ENCODE results near the gene ZNF653. TPM values are rescaled to one million over a fixed set of nuclear protein-coding genes. Genes with fewer than 3 reads are reported as not detected.

ZNF653 gene
- total RNA-seq, 4 donors from 2014 or later, result 13.6 to 41.7 (median 14.2) TPM

GRCh38 chr19:11535792-11536595, 30.4 kb upstream of the ZNF653 start:
- DNase-seq, result peak; percentile 86 to 88
- no peaks in the 10 kb centered on the region for H3K27me3 ChIP-seq
- no peaks in the 10 kb centered on the region for H3K36me3 ChIP-seq
- peak; percentile 52 to 89 (median 76) for TF ChIP-seq CTCF (IDR thresholded peaks at IDR 0.05)
- peak in 1 of 2 donors; percentile 66 for TF ChIP-seq POLR2A (IDR thresholded peaks at IDR 0.05)
- H3K4me3 ChIP-seq (replicated peaks in 1 of 3), result peak overlapping the region in 1 of 3 donors; percentile 20
- H3K9me3 ChIP-seq, result no peaks in the 10 kb centered on the region
- intact Hi-C loops (cut with DNase I), result no loop called here
- H3K27ac ChIP-seq, result peak overlapping the region; percentile 5 to 80 (median 56)
- peaks cover 5 to 7% of the 10 kb centered on the region in 2 donors for H3K4me1 ChIP-seq
- 16 to 20% methylated on average over 32 to 40 of the region's 54 CpGs for WGBS, 2 donors

DNA sequence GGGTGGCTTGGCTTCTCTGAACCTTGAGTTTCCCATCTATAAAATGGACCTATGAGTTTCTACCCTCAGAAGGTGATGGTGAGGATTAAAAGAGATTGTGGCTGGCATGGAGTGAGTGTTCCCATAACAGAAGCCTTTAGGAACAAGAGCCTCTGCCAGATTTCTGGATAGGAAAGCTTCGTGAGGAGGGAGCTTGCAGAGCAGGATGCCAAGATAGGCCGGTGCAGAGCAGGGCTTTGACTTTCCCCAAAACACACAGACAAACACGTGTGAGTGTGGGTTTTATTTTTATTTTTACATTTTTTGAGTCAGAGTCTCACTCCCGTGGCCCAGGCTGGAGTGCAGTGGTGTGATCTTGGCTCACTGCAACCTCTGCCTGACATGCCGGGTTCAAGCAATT, 29.3 kb upstream of the ZNF653 start:
- no peak for DNase-seq
- TF ChIP-seq POLR2A (IDR thresholded peaks at IDR 0.05) (no peak), CTCF (IDR thresholded peaks at IDR 0.05) (no peak)
- no peaks in the 10 kb centered on the region for H3K36me3 ChIP-seq
- peaks cover 4 to 7% of the 10 kb centered on the region in 2 donors for H3K4me1 ChIP-seq
- H3K27ac ChIP-seq, result peak overlapping the region in 1 of 3 donors; percentile 80
- 71 to 73% methylated on average over 5 of the region's 5 CpGs for WGBS, 2 donors
- no peaks in the 10 kb centered on the region for H3K9me3 ChIP-seq
- no peaks in the 10 kb centered on the region for H3K27me3 ChIP-seq
- H3K4me3 ChIP-seq (replicated peaks in 1 of 3), result no peak overlapping the region
- intact Hi-C loops (cut with DNase I), result no loop called here

DNA sequence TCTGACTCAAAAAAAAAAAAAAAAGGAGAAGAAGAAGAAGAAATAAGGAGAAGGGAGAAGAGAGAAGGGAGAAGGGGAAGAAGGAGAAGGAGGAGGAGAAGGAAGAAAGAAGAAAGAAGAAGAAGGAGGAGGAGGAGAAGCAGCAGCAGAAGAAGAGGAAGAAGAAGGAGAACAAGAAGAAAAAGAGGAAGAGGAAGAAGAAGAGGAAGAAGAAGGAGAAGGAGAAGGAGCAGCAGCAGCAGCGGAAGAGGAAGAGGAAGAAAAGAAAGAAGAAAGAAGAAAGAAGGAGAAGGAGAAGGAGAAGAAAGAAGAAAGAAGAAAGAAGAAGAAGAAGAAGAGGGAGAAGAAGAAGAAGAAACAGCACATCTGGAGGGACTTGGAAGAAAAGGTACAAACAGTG, 28.9 kb upstream of the ZNF653 start:
- Histone ChIP-seq H3K36me3 (no peaks in the 10 kb centered on the region), H3K9me3 (no peaks in the 10 kb centered on the region), H3K27me3 (no peaks in the 10 kb centered on the region), H3K4me1 (peaks cover 1 to 7% of the 10 kb centered on the region in 2 donors), H3K4me3 (replicated peaks in 1 of 3) (no peak overlapping the region), H3K27ac (no peak overlapping the region)
- no peak for DNase-seq
- 90% methylated on average over 1 of the region's 1 CpG for WGBS, 2 donors
- TF ChIP-seq CTCF (IDR thresholded peaks at IDR 0.05) (no peak), POLR2A (IDR thresholded peaks at IDR 0.05) (no peak)
- intact Hi-C loops (cut with DNase I), result no loop called here

DNA sequence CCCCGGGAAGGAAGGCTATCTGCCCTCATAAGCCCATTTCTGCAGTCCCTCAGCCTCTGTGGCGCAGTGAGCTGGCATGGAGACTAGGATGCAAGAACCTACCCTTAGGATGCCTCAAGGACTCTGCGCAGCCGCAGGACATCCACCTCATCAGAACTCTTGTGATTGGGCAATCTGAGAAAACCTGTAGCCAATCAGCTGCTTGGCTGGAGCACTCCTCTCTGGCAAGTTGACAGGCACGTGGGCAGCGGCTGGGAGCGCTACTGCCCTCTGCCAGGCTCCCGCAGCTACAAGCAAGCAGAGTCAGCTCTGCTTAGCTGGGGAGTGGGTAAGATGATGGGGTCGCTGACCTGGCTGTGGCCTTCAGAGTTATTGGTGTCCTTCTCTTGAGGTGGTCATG, 24.8 kb upstream of the ZNF653 start:
- DNase-seq, result peak; percentile 74 to 76
- WGBS, 2 donors, result 24 to 30% methylated on average over 9 of the region's 9 CpGs
- Histone ChIP-seq H3K9me3 (no peaks in the 10 kb centered on the region), H3K27ac (no peak overlapping the region), H3K4me1 (peaks cover 12 to 15% of the 10 kb centered on the region in 2 donors), H3K27me3 (no peaks in the 10 kb centered on the region), H3K36me3 (no peaks in the 10 kb centered on the region), H3K4me3 (replicated peaks in 1 of 3) (no peak overlapping the region)
- intact Hi-C loops (cut with DNase I), result no loop called here
- TF ChIP-seq CTCF (IDR thresholded peaks at IDR 0.05), result peak in 2 of 6 experiments; percentile 11 to 29
- no peak for TF ChIP-seq POLR2A (IDR thresholded peaks at IDR 0.05)

Data from thyroid gland (tissue), 4 donors.